OCI-LY3 (cell line): ENCODE data around the gene SOX4.
A peak's percentile ranks its signal among the peaks of the same experiment; 100 is the strongest.

Experiments
- H2AFZ ChIP-seq: fragments of 200-600, 300-600 bp; shearing (Covaris generic); 2 replicates; pipeline ENCODE4 v1.6.0; 2014; ENCODE audit warnings: antibody characterized with exemption, low read depth, low read length
- H3K27ac ChIP-seq: fragments of 200-600, 300-600 bp; sonication (generic); 2 replicates; pipeline ENCODE4 v1.5.1; 2014; ENCODE audit warnings: mild to moderate bottlenecking, low read length, moderate library complexity, mixed read lengths
- H3K27me3 ChIP-seq: fragments of 200-600, 300-600 bp; sonication (generic); 2 replicates; pipeline ENCODE4 v1.6.1; 2014; ENCODE audit warnings: low read depth, low read length, mixed read lengths
- H3K36me3 ChIP-seq: fragments of 200-600, 300-600 bp; sonication (generic); replicated peaks from 2 replicates; pipeline ENCODE3; 2014; ENCODE audit warnings: low read depth, low read length, mixed read lengths
- H3K4me1 ChIP-seq: fragments of 300-600, 200-600 bp; sonication (generic); 2 replicates; pipeline ENCODE4 v1.6.1; 2014; ENCODE audit warnings: low read length, mixed read lengths
- H3K4me2 ChIP-seq: fragments of 200-600, 300-600 bp; sonication (generic); 2 replicates; pipeline ENCODE4 v1.6.1; 2014; ENCODE audit warnings: low read length, mixed read lengths
- H3K4me3 ChIP-seq: fragments of 300-600, 200-600 bp; sonication (generic); 2 replicates; pipeline ENCODE4 v1.5.1; 2014; ENCODE audit warnings: antibody characterized with exemption, mild to moderate bottlenecking, low read length, moderate library complexity
- H3K79me2 ChIP-seq: fragments of 300-600, 200-600 bp; shearing (Covaris generic); 2 replicates; pipeline ENCODE4 v1.6.1; 2014; ENCODE audit warnings: mild to moderate bottlenecking, low read length, mixed read lengths
- H3K9ac ChIP-seq: fragments of 300-600, 200-600 bp; shearing (Covaris generic); 2 replicates; pipeline ENCODE4 v1.6.0; 2014; ENCODE audit warnings: mild to moderate bottlenecking, low read length, moderate library complexity
- H3K9me3 ChIP-seq: fragments of 200-600, 300-600 bp; shearing (Covaris generic); 2 replicates; pipeline ENCODE4 v1.6.1; 2014; ENCODE audit warnings: low read length, mixed read lengths; ENCODE audit not compliant: insufficient read depth
- H4K20me1 ChIP-seq: fragments of 200-600, 300-600 bp; sonication (generic); 2 replicates; pipeline ENCODE4 v1.6.1; 2016; ENCODE audit warnings: low read length, mixed read lengths; ENCODE audit not compliant: insufficient read depth
- CTCF ChIP-seq: fragments of 200-600, 300-600 bp; sonication (generic); IDR thresholded peaks from 2 replicates; pipeline ENCODE4 v1.5.1; 2014; ENCODE audit warnings: antibody characterized with exemption, low read length, low read depth
- EZH2phosphoT487 ChIP-seq: fragments of 200-600 bp; shearing (Covaris generic); IDR thresholded peaks from 2 replicates; pipeline ENCODE4 v1.6.1; 2018; ENCODE audit warnings: antibody characterized with exemption, mixed run types, low read depth

The SOX4 gene

GRCh38 chr6:21597801-21598673, 4.5 kb downstream of the SOX4 start:
- Histone ChIP-seq H3K4me2 (peak overlapping the region; percentile 89), H3K4me1 (peaks cover 22% of the 10 kb centered on the region), H3K79me2 (peaks cover 74% of the 10 kb centered on the region), H4K20me1 (peaks cover 39% of the 10 kb centered on the region), H3K9ac (peak overlapping the region; percentile 96), H3K4me3 (peak overlapping the region; percentile 96), H3K27me3 (no peaks in the 10 kb centered on the region), H3K27ac (peak overlapping the region; percentile 17; the same call in 1 of the 2 replicates), H3K36me3 (peaks cover 47% of the 10 kb centered on the region), H2AFZ (no peak overlapping the region), H3K9me3 (no peaks in the 10 kb centered on the region)
- no peak for TF ChIP-seq EZH2phosphoT487
- no peak for TF ChIP-seq CTCF

DNA sequence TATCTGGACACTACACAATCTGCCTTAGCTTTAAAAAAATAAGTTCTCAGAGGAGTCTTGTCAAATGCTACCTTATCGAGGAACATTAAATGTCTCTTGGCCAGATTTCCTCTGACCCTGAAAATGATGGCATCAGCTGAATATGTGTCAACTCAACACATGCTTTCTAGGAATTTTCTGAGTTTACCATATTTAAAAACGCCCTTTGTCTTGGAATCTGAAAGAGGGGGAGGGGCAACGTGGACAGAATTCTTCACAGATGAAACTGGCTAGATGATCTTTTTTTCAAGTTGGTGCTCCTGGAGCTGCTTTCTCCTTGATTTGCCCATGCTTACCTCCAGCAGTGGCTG, 5.1 kb downstream of the SOX4 start:
- H3K9ac ChIP-seq, result peak overlapping the region; percentile 96
- peak overlapping the region; percentile 96 for H3K4me3 ChIP-seq
- H3K36me3 ChIP-seq, result peaks cover 47% of the 10 kb centered on the region

GRCh38 chr6:21599051-21599696, 5.6 kb downstream of the SOX4 start:
- Histone ChIP-seq H3K79me2 (peaks cover 68% of the 10 kb centered on the region), H3K36me3 (peaks cover 47% of the 10 kb centered on the region), H3K4me3 (peak overlapping the region; percentile 96; the same call in 1 of the 2 replicates), H3K9me3 (no peaks in the 10 kb centered on the region), H4K20me1 (peaks cover 39% of the 10 kb centered on the region), H3K4me1 (peaks cover 33% of the 10 kb centered on the region), H3K9ac (no peak overlapping the region), H2AFZ (no peak overlapping the region), H3K27me3 (no peaks in the 10 kb centered on the region), H3K4me2 (peak overlapping the region; percentile 89), H3K27ac (no peak overlapping the region)
- TF ChIP-seq CTCF, result no peak
- no peak for TF ChIP-seq EZH2phosphoT487

More for the DNA sequence above, 5.1 kb downstream of the SOX4 start:
- no peak for TF ChIP-seq CTCF
- TF ChIP-seq EZH2phosphoT487, result no peak
- Histone ChIP-seq H3K27me3 (no peaks in the 10 kb centered on the region), H3K27ac (no peak overlapping the region), H4K20me1 (peaks cover 39% of the 10 kb centered on the region), H3K4me2 (peak overlapping the region; percentile 89), H2AFZ (no peak overlapping the region), H3K79me2 (peaks cover 73% of the 10 kb centered on the region), H3K9me3 (no peaks in the 10 kb centered on the region), H3K4me1 (peaks cover 28% of the 10 kb centered on the region)

DNA sequence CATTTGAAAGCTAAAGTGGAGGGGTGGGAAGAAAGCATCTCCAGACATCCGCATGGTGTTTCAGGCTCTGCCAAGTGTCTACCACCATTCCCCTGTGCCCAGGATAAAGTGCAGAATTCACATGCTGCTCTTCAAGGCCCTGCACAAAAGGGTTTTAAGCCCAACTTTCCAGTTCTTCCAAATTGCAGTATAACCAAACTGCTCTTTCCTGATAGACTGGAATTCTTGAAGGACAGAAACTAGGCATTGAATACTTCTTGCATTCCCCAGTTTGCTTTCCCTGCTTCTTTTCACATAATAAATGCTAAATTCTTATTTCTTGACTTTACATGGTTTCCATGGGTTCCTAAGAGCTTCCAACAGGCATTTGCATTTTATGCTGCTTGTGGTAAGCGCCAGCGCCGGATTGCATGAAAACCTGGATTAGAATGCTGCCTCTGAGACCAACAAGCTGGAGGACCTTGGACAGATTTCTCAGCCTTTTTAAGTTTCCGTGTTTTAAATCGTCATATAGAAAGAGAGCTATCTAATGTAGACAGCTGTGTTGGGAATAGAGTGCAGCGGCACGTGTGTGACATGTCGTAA, 7.9 kb downstream of the SOX4 start:
- H2AFZ ChIP-seq, result no peak overlapping the region
- H3K27me3 ChIP-seq, result no peaks in the 10 kb centered on the region
- peaks cover 36% of the 10 kb centered on the region for H4K20me1 ChIP-seq
- no peak overlapping the region for H3K4me3 ChIP-seq
- peaks cover 33% of the 10 kb centered on the region for H3K4me1 ChIP-seq
- H3K9me3 ChIP-seq, result no peaks in the 10 kb centered on the region
- H3K9ac ChIP-seq, result no peak overlapping the region
- TF ChIP-seq EZH2phosphoT487 (no peak), CTCF (no peak)
- H3K36me3 ChIP-seq, result peaks cover 34% of the 10 kb centered on the region
- H3K4me2 ChIP-seq, result no peak overlapping the region
- H3K27ac ChIP-seq, result no peak overlapping the region
- peaks cover 46% of the 10 kb centered on the region for H3K79me2 ChIP-seq
